CD4-positive, CD25-positive, alpha-beta regulatory T cell (primary cell): ENCODE results near the gene PSMD14. TPM values are rescaled to one million over a fixed set of nuclear protein-coding genes. Genes with fewer than 3 reads are reported as not detected.
"Not testable (repeated sequence)": the region's sequence is repeated elsewhere in the genome, so short reads cannot be mapped to it uniquely, and the experiment has no call there.

Source experiments
- ATAC-seq, 2 donors: fragments of 150-1000 bp; cut with Tn5 transposase; one replicate each; pipeline ENCODE4 v1.10.0; 2021; ENCODE audit warnings: low read depth in 2 of 2, moderate number of reproducible peaks in 2 of 2, moderate library complexity in 1 of 2
- DNase-seq, 3 donors: peaks; one replicate each; pipeline versions ENCODE4 v3.0.0 to v3.0.0-alpha.2; 2012 to 2022; ENCODE audit warnings: mixed read lengths in 1 of 3
- H3K27ac ChIP-seq: one replicate; pipeline ENCODE4 v1.7.0; 2013; ENCODE audit warnings: mild to moderate bottlenecking, low read length; ENCODE audit not compliant: insufficient read depth, poor library complexity, severe bottlenecking
- H3K27me3 ChIP-seq: one replicate; pipeline ENCODE4 v1.7.0; 2013; ENCODE audit warnings: low read length; ENCODE audit not compliant: control insufficient read depth, insufficient read depth
- H3K36me3 ChIP-seq: one replicate; pipeline ENCODE4 v1.7.0; 2013; ENCODE audit warnings: mild to moderate bottlenecking, low read length, moderate library complexity; ENCODE audit not compliant: control insufficient read depth, insufficient read depth
- H3K4me1 ChIP-seq: 2 replicates; pipeline ENCODE4 v1.7.0; 2013; ENCODE audit warnings: mild to moderate bottlenecking, low read length; ENCODE audit not compliant: insufficient read depth, control insufficient read depth, poor library complexity, severe bottlenecking
- H3K4me3 ChIP-seq: one replicate; pipeline ENCODE4 v1.7.0; 2013; ENCODE audit warnings: low read depth, mild to moderate bottlenecking, low read length, moderate library complexity
- H3K9me3 ChIP-seq, 2 experiments: 1 replicate in 1 of 2; 2 replicates in 1 of 2; pipeline ENCODE4 v1.7.0; 2013; ENCODE audit warnings: low read length in 2 of 2, mild to moderate bottlenecking in 1 of 2, moderate library complexity in 1 of 2; ENCODE audit not compliant: control insufficient read depth in 2 of 2
- H3K27ac Mint-ChIP-seq, 3 donors: one replicate each; pipeline ENCODE4 v1.8.0; 2020 to 2022; ENCODE audit warnings: mild to moderate bottlenecking in 3 of 3, mixed read lengths in 3 of 3, moderate library complexity in 2 of 3
- H3K27me3 Mint-ChIP-seq: one replicate; pipeline ENCODE4 v1.8.0; 2022; ENCODE audit warnings: mild to moderate bottlenecking, mixed read lengths
- H3K36me3 Mint-ChIP-seq: one replicate; pipeline ENCODE4 v1.8.0; 2020; ENCODE audit warnings: mixed read lengths
- H3K4me1 Mint-ChIP-seq, 4 donors: one replicate each; pipeline ENCODE4 v1.8.0; 2020 to 2022; ENCODE audit warnings: mixed read lengths in 4 of 4, mild to moderate bottlenecking in 1 of 4
- H3K4me3 Mint-ChIP-seq, 4 donors: one replicate each; pipeline ENCODE4 v1.8.0; 2020 to 2022; ENCODE audit warnings: mild to moderate bottlenecking in 4 of 4, mixed read lengths in 4 of 4, moderate library complexity in 3 of 4
- H3K9me3 Mint-ChIP-seq, 7 donors: one replicate each; pipeline ENCODE4 v1.8.0; 2020 to 2022; ENCODE audit warnings: mixed read lengths in 7 of 7, mild to moderate bottlenecking in 3 of 7, moderate library complexity in 2 of 7
- polyA plus RNA-seq, 4 donors: library from polyadenylated mRNA; unstranded; fragments of 300-500 nt; fragmentation: Illumina TruSeq; gene quantifications; one replicate each; pipeline ENCODE4 v1.2.3, GENCODE V29; 2021
- total RNA-seq: library from RNA; stranded (reverse); gene quantifications from one replicate; pipeline ENCODE4 v1.2.3, GENCODE V29; 2022

The PSMD14 gene
- total and polyA plus RNA-seq, 5 donors from 2014 or later: 38.6 to 82.9 (median 64.9) TPM

GRCh38 chr2:161281615-161282310 lies 26.5 kb upstream of the PSMD14 start:
- H3K4me3 Mint-ChIP-seq, H3K9me3 ChIP-seq, DNase-seq, H3K27ac ChIP-seq, H3K36me3 Mint-ChIP-seq, H3K4me1 Mint-ChIP-seq, H3K4me3 ChIP-seq, H3K9me3 Mint-ChIP-seq, H3K27me3 ChIP-seq, H3K36me3 ChIP-seq, ATAC-seq, H3K27me3 Mint-ChIP-seq, H3K27ac Mint-ChIP-seq, H3K4me1 ChIP-seq: not testable (repeated sequence)

DNA sequence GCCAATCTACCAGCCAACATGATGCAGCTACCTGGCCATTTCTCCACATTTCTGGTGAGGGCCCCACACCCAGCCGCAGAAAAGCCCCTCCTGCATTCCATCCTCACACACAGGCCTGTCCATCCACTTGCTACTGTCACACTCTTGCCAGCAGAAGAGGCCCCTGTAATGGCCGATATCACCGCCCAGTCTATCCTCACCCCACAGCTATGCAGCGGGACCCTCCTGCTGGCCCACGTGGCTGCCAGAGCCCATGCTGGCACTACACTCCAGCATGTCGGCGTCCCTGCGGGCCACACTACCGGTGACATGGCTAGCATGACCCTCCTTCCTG lies 25.9 kb upstream of the PSMD14 start:
- H3K9me3 Mint-ChIP-seq, ATAC-seq, H3K4me3 Mint-ChIP-seq, H3K4me1 ChIP-seq, H3K27me3 Mint-ChIP-seq, H3K36me3 Mint-ChIP-seq, H3K27ac ChIP-seq, DNase-seq, H3K27me3 ChIP-seq, H3K36me3 ChIP-seq, H3K9me3 ChIP-seq, H3K4me1 Mint-ChIP-seq, H3K27ac Mint-ChIP-seq, H3K4me3 ChIP-seq: not testable (repeated sequence)

DNA sequence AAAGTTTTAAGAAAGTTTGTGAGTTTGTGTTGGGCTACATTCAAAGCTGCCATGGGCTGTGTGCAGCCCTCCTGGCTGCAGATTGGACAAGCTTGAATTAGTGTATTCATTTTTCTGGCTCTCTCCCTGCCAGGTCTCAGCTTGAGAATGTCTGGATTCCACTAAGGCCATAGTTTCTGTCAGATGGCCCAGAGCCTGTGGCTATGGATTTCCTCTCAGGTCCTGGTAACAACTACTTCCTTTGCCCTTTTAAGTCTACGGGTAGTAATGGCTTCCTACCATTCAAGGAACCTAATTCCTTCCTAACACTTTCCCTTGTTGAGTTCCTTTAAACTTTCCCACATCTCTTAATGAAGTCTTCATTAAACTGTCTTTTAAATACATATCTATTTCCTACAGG lies 24.3 kb upstream of the PSMD14 start:
- peaks cover 14% of the 10 kb centered on the region for H3K27me3 Mint-ChIP-seq
- no peak overlapping the region for H3K27ac ChIP-seq
- H3K9me3 Mint-ChIP-seq: peaks cover 0 to 2% (median 0%) of the 10 kb centered on the region in 7 donors
- no peak overlapping the region for H3K4me3 ChIP-seq
- H3K4me1 ChIP-seq: no peaks in the 10 kb centered on the region
- ATAC-seq: no peak
- H3K4me1 Mint-ChIP-seq: peaks cover 0 to 1% (median 0%) of the 10 kb centered on the region in 4 donors
- no peaks in the 10 kb centered on the region for H3K36me3 ChIP-seq
- no peak overlapping the region for H3K27ac Mint-ChIP-seq
- H3K27me3 ChIP-seq: peaks cover 2% of the 10 kb centered on the region
- no peaks in the 10 kb centered on the region for H3K36me3 Mint-ChIP-seq
- no peak for DNase-seq
- no peaks in the 10 kb centered on the region for H3K9me3 ChIP-seq
- H3K4me3 Mint-ChIP-seq: no peak overlapping the region

GRCh38 chr2:161303535-161304050 lies 4.6 kb upstream of the PSMD14 start:
- no peak overlapping the region for H3K4me3 ChIP-seq
- peaks cover 14% of the 10 kb centered on the region for H3K27me3 ChIP-seq
- no peak overlapping the region for H3K27ac Mint-ChIP-seq
- H3K27ac ChIP-seq: no peak overlapping the region
- no peak overlapping the region for H3K4me3 Mint-ChIP-seq
- ATAC-seq (no peak), DNase-seq (no peak)
- peaks cover 49% of the 10 kb centered on the region for H3K27me3 Mint-ChIP-seq
- peaks cover 12 to 17% (median 13%) of the 10 kb centered on the region in 4 donors for H3K4me1 Mint-ChIP-seq
- peaks cover 0 to 14% of the 10 kb centered on the region in 2 experiments for H3K9me3 ChIP-seq
- no peaks in the 10 kb centered on the region for H3K36me3 Mint-ChIP-seq
- peaks cover 0 to 10% (median 3%) of the 10 kb centered on the region in 7 donors for H3K9me3 Mint-ChIP-seq
- no peaks in the 10 kb centered on the region for H3K36me3 ChIP-seq
- peaks cover 10% of the 10 kb centered on the region for H3K4me1 ChIP-seq

DNA sequence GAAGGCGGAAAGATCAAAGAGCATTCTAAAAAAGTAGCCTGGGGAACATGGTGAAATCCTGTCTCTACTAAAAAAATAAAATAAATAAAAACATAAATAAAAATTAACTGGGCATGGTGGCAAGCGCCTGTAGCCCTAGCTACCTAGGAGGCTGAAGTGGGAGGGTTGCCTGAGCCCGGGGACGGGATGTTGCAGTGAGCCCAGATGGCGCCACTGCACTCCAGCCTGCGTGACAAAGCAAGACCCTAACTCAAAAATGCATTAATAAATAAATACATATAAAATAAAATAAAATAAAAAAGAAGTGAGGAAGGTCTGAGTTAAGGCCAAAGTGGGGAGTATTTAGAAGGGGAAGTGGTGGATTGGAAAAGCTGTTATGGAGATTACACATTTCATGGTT lies 1.3 kb upstream of the PSMD14 start:
- Histone ChIP-seq H3K9me3 (peaks cover 0 to 14% of the 10 kb centered on the region in 2 experiments), H3K4me3 (peak overlapping the region; percentile 90), H3K27ac (no peak overlapping the region), H3K4me1 (peaks cover 27% of the 10 kb centered on the region), H3K27me3 (peaks cover 2% of the 10 kb centered on the region), H3K36me3 (no peaks in the 10 kb centered on the region)
- no peaks in the 10 kb centered on the region for H3K36me3 Mint-ChIP-seq
- ATAC-seq (no peak), DNase-seq (no peak)
- peak overlapping the region; percentile 96 to 99 (median 98) for H3K4me3 Mint-ChIP-seq
- peak overlapping the region in 1 of 3 donors; percentile 98 for H3K27ac Mint-ChIP-seq
- peaks cover 23 to 44% (median 34%) of the 10 kb centered on the region in 4 donors for H3K4me1 Mint-ChIP-seq
- peaks cover 22% of the 10 kb centered on the region for H3K27me3 Mint-ChIP-seq
- H3K9me3 Mint-ChIP-seq: peaks cover 0 to 10% (median 3%) of the 10 kb centered on the region in 7 donors

GRCh38 chr2:161307676-161308075 lies 549 bp upstream of the PSMD14 start:
- Histone ChIP-seq H3K4me1 (peaks cover 27% of the 10 kb centered on the region), H3K9me3 (peaks cover 0 to 14% of the 10 kb centered on the region in 2 experiments), H3K27me3 (peaks cover under 1% of the 10 kb centered on the region), H3K27ac (peak overlapping the region; percentile 90), H3K4me3 (peak overlapping the region; percentile 90), H3K36me3 (no peaks in the 10 kb centered on the region)
- H3K36me3 Mint-ChIP-seq: peaks cover 2% of the 10 kb centered on the region
- H3K27me3 Mint-ChIP-seq: peaks cover 16% of the 10 kb centered on the region
- ATAC-seq: no peak
- H3K4me1 Mint-ChIP-seq: peaks cover 26 to 50% (median 37%) of the 10 kb centered on the region in 4 donors
- DNase-seq: no peak
- H3K4me3 Mint-ChIP-seq: peak overlapping the region; percentile 96 to 99 (median 98)
- H3K9me3 Mint-ChIP-seq: peaks cover 0 to 10% (median 3%) of the 10 kb centered on the region in 7 donors
- H3K27ac Mint-ChIP-seq: peak overlapping the region; percentile 97 to 98 (median 98)

- DNase-seq (no peak), ATAC-seq (no peak)
- H3K4me3 Mint-ChIP-seq: peak overlapping the region in 1 of 4 donors; percentile 24
- H3K4me1 Mint-ChIP-seq: peaks cover 29 to 76% (median 54%) of the 10 kb centered on the region in 4 donors
- Histone ChIP-seq H3K27ac (no peak overlapping the region), H3K4me3 (no peak overlapping the region), H3K27me3 (no peaks in the 10 kb centered on the region), H3K4me1 (peaks cover 17% of the 10 kb centered on the region), H3K9me3 (no peaks in the 10 kb centered on the region), H3K36me3 (peaks cover 6% of the 10 kb centered on the region)
- H3K27ac Mint-ChIP-seq: peak overlapping the region in 1 of 3 donors; percentile 39
- H3K9me3 Mint-ChIP-seq: peaks cover 0 to 2% (median 0%) of the 10 kb centered on the region in 7 donors
- no peaks in the 10 kb centered on the region for H3K27me3 Mint-ChIP-seq
- H3K36me3 Mint-ChIP-seq: peaks cover 27% of the 10 kb centered on the region
Observed at GRCh38 chr2:161312996-161313395, 4.8 kb downstream of the PSMD14 start.

GRCh38 chr2:161315380-161315779 lies 7.2 kb downstream of the PSMD14 start:
- no peak for DNase-seq
- Mint-ChIP-seq H3K9me3 (peaks cover 0 to 2% (median 0%) of the 10 kb centered on the region in 7 donors), H3K27me3 (no peaks in the 10 kb centered on the region), H3K4me1 (peaks cover 11 to 69% (median 40%) of the 10 kb centered on the region in 4 donors), H3K27ac (no peak overlapping the region), H3K36me3 (peaks cover 33% of the 10 kb centered on the region), H3K4me3 (no peak overlapping the region)
- H3K9me3 ChIP-seq: no peaks in the 10 kb centered on the region
- H3K4me1 ChIP-seq: no peaks in the 10 kb centered on the region
- H3K36me3 ChIP-seq: peaks cover 6% of the 10 kb centered on the region
- H3K27ac ChIP-seq: no peak overlapping the region
- no peak overlapping the region for H3K4me3 ChIP-seq
- no peak for ATAC-seq
- no peaks in the 10 kb centered on the region for H3K27me3 ChIP-seq
